NCI-H69 (cell line): ENCODE results near the gene CHTOP.
"Not testable (repeated sequence)": the region's sequence is repeated elsewhere in the genome, so short reads cannot be mapped to it uniquely, and the experiment has no call there.

Source experiments
- DNase-seq: peaks from one replicate; lab custom pipeline; 2025; lab: John Stamatoyannopoulos, UW

The CHTOP gene, protein sequence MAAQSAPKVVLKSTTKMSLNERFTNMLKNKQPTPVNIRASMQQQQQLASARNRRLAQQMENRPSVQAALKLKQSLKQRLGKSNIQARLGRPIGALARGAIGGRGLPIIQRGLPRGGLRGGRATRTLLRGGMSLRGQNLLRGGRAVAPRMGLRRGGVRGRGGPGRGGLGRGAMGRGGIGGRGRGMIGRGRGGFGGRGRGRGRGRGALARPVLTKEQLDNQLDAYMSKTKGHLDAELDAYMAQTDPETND

DNA sequence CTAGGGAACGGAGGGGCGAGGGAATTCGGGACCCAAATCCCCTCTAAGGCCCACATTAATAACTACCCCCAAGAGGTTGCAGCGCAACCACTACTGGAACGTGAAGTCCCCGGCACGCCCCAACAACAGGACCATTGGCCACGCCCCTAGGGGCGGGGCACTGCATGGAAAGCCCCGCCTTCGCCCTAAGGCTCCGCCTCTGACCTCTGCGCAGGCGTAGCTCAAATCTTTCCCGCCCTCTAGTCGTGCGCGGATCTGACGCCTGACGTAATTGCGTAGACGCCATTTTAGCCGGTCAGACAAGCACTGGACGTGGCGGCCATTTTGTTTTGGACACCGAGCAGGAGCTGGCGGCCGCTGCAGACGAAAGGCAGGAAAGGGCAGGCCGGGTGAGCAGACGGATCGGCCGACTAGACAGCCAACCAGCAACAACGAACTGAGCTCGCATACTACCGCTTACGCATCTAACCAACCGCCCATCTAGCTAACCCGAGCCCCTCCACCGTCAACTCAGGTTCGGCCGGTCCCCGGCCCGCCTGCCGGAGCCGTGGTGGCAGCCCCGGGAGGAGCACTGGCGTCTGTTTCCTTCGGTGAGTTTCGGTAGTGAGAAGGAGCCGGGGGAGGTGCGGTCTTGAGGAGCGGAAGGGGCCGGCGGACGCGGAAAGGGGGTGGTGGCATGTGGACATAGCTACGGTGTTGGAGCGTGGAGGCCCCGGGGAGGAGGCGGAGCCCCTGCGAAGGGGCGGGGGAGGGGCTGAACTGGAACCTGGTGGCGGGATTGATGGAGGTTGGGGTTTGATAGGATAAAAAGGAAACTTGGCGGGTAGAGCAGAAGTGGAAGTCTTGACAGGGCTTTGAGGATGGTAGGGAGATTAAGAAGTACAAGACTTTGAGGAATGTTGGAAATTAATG, at the start of gene CHTOP:
CHTOP (plus strand) TSS at position 313 of the 912 bp plus-strand sequence. CDS start 2,523 bp downstream, outside the sequence.
- DNase-seq, result peak; percentile 99

DNA sequence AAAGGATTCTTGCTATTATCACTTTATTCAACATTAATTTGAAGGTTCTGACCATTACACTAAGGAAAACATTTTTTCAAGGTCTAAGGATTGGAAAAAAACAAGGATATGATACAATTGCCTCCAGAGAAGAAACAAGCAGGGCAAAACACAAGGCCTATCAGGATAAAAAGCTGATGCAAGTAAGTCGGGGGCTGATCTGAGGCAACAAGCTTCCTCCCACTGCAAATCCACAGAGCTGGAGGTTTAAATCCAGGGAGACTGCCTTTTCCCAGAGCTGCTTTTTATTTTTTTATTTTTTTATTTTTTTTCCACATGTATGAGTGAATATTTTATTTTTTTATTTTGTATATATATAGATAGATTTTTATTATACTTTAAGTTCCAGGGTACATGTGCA, 48.9 kb upstream of the CHTOP start:
- no peak for DNase-seq

DNA sequence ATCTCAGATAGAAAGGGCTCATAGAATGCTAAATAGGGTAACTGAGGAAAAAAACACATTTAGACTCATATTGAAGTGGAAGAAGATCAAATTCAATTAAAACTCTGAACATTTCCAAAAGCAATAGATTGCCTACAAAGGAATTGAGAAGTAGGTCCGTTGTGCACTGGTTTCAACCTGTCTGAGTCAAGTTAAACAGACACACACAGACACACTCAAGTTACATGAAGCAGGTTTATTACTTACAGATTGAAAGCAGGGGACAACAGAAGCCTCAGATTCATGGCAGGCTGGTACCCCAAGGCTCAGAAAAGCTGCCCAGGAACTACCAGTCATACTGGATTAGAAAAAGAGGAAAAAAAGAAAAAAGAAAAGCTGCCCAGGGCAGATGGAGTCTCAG, 47.5 kb upstream of the CHTOP start:
- DNase-seq, result no peak

GRCh38 chr1:153587314-153587713, 46.6 kb upstream of the CHTOP start:
- peak; percentile 14 for DNase-seq

DNA sequence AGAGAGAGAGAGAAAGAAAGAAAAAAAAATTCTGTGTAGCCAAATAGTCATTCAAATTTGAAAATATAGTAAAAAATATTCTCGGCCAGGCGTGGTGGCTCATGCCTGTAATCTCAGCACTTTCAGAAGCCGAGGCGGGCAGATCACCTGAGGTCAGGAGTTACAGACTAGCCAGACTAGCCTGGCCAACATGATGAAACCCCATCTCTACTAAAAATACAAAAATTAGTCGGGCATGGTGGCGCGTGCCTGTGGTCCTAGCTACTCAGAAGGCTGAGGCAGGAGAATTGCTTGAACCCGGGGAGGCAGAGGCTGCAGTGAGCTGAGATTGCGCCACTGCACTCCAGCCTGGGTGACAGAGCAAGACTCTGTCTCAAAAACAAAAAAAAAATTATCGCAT, 45.8 kb upstream of the CHTOP start:
- not testable (repeated sequence) for DNase-seq

GRCh38 chr1:153588482-153588881, 45.4 kb upstream of the CHTOP start:
- no peak for DNase-seq

- DNase-seq, result peak; percentile 34
Observed at GRCh38 chr1:153592748-153593147, 41.1 kb upstream of the CHTOP start.

DNA sequence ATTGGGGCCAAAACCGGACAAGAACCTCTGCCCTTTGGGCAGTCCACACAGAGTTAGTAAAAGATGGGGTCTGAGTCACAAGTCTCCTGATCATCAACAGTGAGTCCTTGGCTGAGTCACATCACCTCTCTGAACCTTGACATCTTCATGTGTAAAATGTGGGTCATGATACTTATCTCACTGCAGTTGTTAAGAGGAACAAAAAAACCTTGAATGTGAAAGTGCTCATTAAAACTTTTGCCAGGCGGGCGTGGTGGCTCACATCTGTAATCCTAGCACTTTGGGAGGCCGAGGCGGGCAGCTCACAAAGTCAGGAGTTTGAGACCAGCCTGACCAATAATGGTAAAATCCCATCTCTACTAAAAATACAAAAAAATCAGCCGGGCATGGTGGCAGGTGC, 36.7 kb upstream of the CHTOP start:
- DNase-seq, result no peak

DNA sequence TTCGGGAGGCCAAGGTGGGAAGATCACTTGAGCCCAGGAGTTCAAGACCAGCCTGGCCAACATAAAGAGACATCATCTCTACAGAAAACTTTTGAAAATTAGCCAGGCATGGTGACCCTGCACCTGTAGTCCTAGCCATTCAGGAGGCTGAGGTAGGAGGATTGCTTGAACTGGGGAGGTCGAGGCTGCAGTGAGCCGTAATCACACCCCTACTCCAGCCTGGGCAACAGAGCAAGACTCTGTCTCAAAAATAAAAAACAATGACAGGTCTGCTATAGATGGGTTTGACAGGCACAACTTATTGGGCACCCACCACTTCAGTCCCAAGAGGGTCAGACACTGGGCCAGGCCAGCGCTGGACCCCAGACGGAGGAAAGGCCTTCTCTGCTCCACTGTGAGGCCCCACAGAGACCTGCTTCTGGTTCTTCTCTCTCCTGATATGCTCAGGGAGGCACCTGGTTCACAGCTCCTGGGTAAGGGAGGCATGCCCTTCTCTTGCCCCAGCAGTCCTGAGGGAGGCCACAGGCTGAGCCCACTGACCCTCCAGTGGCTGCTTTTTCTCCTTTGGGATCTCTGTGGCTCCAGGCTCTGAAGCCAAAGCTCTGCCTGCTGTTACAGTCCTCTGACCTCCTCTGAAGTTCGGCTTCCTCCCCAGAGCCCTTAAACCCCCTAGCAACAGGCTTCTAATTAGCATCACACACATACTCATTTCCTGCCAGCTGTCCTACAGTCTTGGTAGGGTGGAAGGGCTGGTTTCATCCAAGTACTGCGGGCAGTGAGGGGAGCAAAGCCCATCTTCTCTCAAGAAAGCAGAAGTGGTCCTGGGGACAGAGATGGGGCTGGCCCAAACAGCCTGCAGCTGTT, 35.3 kb upstream of the CHTOP start:
- peak; percentile 96 for DNase-seq

GRCh38 chr1:153599847-153600246, 34.0 kb upstream of the CHTOP start:
- no peak for DNase-seq

GRCh38 chr1:153602749-153603148, 31.1 kb upstream of the CHTOP start:
- DNase-seq, result no peak

GRCh38 chr1:153606194-153606593, 27.7 kb upstream of the CHTOP start:
- no peak for DNase-seq

- DNase-seq, result no peak
Observed at GRCh38 chr1:153607381-153607780, 26.5 kb upstream of the CHTOP start.

GRCh38 chr1:153608089-153608682, 25.7 kb upstream of the CHTOP start:
- DNase-seq, result no peak

GRCh38 chr1:153608742-153609584, 24.9 kb upstream of the CHTOP start:
- peak; percentile 82 for DNase-seq

DNA sequence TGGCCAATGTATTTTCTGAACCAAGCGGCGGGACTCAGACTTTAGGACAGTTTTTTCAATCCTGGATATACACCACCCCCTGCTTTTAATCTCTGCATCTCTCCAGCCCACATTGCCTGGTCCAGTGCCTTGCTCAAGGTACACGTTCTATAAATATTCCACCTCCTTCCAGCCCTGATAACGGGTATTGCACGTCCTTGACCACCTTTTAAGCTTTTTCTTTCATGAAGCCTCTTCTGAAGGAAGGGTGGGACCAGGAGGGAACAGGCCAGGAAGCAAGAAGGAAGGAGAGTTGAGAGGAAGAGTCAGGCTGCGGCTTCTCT, 24.3 kb upstream of the CHTOP start:
- DNase-seq, result no peak

DNA sequence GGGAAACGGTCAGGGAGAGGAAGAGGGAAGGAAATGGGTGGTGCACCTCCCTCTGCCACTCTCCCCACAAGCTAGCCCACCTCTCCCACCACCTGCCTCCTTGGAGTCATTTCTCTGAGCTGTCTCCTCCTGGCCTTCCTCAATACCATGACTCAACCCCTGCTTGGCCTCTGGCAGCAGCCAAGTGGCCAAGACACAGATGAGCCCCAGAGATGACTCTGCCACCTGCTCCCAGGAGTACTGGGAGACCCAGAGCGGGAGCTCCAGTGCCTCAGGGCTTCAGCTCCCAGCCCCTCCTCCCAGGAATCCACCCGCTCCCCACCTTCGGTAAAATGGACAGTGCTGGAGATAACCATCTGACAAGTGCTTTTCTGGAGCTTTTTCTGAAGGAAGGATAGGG, 23.5 kb upstream of the CHTOP start:
- no peak for DNase-seq

DNA sequence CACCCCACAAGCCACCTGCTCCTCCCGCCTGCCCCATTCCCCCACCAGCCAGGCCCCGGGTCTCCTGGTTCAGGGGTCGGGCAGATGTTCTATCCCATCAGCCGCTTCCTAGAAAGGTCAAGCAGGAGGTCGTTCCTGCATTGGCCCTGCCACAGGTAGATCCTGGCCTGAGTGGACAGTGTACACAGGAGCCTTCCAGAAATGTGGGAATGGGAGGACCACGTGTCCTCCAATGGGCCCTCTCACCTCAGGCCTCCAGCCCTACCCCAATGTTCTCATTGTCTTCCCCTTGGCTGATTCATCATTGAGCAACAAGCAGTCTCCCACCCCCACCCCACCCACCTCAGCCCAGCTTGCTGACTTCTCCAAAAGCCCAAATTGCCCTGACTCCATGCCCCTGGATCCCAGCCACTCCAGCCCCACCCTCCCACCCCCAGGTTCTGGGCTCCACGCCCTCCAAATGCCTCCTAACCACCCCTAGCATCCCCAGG, 23.0 kb upstream of the CHTOP start:
- no peak for DNase-seq

DNA sequence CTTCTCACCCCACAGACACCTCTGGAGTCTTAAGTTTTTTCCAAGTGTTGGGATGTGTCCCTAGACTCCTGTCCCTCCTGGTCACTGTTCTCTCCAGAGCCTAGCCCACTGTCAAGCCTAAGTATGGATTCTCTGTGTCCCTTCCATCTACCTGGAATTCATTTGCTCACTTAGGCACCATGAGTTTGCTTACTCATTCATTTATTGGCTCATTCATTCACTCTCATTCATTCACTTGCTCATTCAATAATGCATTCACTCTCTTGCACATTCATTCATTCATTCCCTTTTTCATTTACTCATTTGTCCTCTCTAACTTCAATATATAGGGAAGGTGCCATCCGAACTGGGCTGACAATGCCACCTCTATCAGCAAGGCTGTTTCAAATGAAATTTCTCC, 22.5 kb upstream of the CHTOP start:
- no peak for DNase-seq

- no peak for DNase-seq
Observed at GRCh38 chr1:153612111-153612754, 21.6 kb upstream of the CHTOP start.
